Measurements from ENCODE around the gene PAGR1.
A peak's percentile ranks its signal among the peaks of the same experiment; 100 is the strongest.
"Not testable (repeated sequence)": the region's sequence is repeated elsewhere in the genome, so short reads cannot be mapped to it uniquely, and the experiment has no call there.

Gene PAGR1

DNA sequence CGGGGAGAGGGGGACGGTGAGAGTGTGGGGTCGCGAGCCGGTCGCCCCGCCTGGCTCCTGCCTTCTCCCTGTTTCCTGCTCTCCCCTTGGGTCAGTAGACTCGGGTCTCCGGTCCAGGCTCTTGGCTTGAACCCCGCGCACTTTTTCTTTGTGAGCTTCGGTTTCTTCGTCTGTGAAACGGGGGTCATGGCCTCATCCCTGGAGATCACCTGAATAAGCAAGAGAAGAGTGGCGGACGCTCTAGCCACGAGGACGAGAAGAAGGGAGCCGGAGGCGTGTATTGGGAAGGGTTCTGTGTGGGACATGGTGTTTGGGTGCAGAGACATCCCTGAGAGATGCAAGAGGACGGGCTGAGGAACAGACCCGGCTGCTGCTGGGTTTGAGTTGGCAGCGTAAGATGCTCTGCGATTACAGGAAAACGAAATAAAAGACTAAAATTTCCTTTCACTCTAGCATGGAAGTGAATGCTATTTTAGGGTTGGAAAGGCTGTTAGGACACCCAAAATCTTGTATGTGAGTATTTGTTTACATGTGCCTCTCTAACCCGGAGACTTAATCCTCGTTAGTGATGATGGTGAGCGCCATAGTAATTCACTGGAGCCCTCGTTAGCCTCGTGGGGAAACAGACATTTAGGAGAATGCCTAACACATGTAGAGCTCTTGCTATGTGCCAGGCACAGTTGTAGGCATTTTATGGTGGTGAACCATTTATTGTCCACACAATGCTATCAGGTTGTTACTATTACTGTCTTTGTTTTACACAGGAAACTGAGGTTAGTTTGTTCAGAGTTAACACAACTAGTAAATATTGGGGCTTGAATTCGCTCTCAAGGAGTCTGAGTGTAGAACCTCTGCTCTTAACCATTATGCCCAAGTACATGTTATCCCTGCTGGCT lies 24.8 kb upstream of the PAGR1 start:
- peaks cover 0 to 27% (median 16%) of the 10 kb centered on the region in 4 donors for H3K4me1 ChIP-seq
- no peaks in the 10 kb centered on the region for H3K27me3 ChIP-seq
- H3K36me3 ChIP-seq: no peaks in the 10 kb centered on the region
- no peaks in the 10 kb centered on the region for H3K9me3 ChIP-seq
- peak overlapping the region; percentile 77 to 78 for H3K4me3 ChIP-seq
- peak overlapping the region; percentile 68 to 87 for H3K27ac ChIP-seq
- DNase-seq: no peak
- intact Hi-C loops (cut with DNase I; ENCODE audit: low total_unique reads): no loop called here
- TF ChIP-seq CTCF (IDR thresholded peaks at IDR 0.05): no peak

GRCh38 chr16:29791845-29792807 lies 23.8 kb upstream of the PAGR1 start:
- TF ChIP-seq CTCF (IDR thresholded peaks at IDR 0.05): no peak
- no peak for DNase-seq
- Histone ChIP-seq H3K27ac (no peak overlapping the region), H3K27me3 (no peaks in the 10 kb centered on the region), H3K4me1 (peaks cover 0 to 27% (median 16%) of the 10 kb centered on the region in 4 donors), H3K36me3 (peaks cover 0 to 8% (median 5%) of the 10 kb centered on the region in 3 donors), H3K4me3 (no peak overlapping the region), H3K9me3 (no peaks in the 10 kb centered on the region)
- intact Hi-C loops (cut with DNase I; ENCODE audit: low total_unique reads): no loop called here

DNA sequence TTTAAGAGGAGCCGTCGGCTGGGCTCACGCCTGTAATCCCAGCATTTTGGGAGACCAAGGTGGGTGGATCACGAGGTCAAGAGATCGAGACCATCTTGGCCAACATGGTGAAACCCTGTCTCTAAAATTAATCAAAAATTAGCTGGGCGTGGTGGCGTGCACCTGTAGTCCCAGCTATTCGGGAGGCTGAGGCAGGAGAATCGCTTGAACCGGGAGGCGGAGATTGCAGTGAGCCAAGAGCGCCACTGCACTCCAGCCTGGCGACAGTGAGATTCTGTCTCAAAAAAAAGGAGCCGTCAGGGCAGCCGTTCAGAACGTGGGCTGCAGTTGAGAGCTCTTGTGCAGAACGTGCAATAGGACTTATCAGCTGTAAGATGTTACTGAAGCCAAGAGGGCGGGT lies 22.8 kb upstream of the PAGR1 start:
- Histone ChIP-seq H3K4me1 (peaks cover 0 to 27% (median 16%) of the 10 kb centered on the region in 4 donors), H3K36me3 (peaks cover 0 to 18% (median 15%) of the 10 kb centered on the region in 3 donors)
- H3K27ac ChIP-seq; DNase-seq; intact Hi-C loops (cut with DNase I; ENCODE audit: low total_unique reads); H3K27me3 ChIP-seq; H3K9me3 ChIP-seq; H3K4me3 ChIP-seq: not testable (repeated sequence)

- no peak for DNase-seq
- H3K4me3 ChIP-seq: no peak overlapping the region
- H3K27ac ChIP-seq: no peak overlapping the region
- H3K36me3 ChIP-seq: peaks cover 10 to 29% (median 26%) of the 10 kb centered on the region in 3 donors
- H3K9me3 ChIP-seq: no peaks in the 10 kb centered on the region
- intact Hi-C loops (cut with DNase I; ENCODE audit: low total_unique reads): no loop called here
- TF ChIP-seq CTCF (IDR thresholded peaks at IDR 0.05): no peak
- peaks cover 0 to 27% (median 16%) of the 10 kb centered on the region in 4 donors for H3K4me1 ChIP-seq
- no peaks in the 10 kb centered on the region for H3K27me3 ChIP-seq
Observed at GRCh38 chr16:29794231-29794710, 21.7 kb upstream of the PAGR1 start.

- H3K9me3 ChIP-seq: no peaks in the 10 kb centered on the region
- TF ChIP-seq CTCF (IDR thresholded peaks at IDR 0.05): no peak
- no peaks in the 10 kb centered on the region for H3K27me3 ChIP-seq
- H3K27ac ChIP-seq: no peak overlapping the region
- intact Hi-C loops (cut with DNase I; ENCODE audit: low total_unique reads): no loop called here
- H3K4me3 ChIP-seq: no peak overlapping the region
- peaks cover 0 to 15% (median 11%) of the 10 kb centered on the region in 4 donors for H3K4me1 ChIP-seq
- H3K36me3 ChIP-seq: peaks cover 18 to 42% (median 30%) of the 10 kb centered on the region in 3 donors
- DNase-seq: no peak
Observed at GRCh38 chr16:29802416-29802935, 13.5 kb upstream of the PAGR1 start.

All from tibial artery (tissue), 4 donors.